Epidermal melanocyte (primary cell): ENCODE measurements around the gene ABO.
"Not testable (repeated sequence)": the region's sequence is repeated elsewhere in the genome, so short reads cannot be mapped to it uniquely, and the experiment has no call there.

Experiments used
- DNase-seq: peaks from one replicate; pipeline ENCODE4 v3.0.0; 2011; ENCODE audit warnings: low spot score; ENCODE audit not compliant: insufficient read length

ABO gene

GRCh38 chr9:133290751-133291302, 15.8 kb upstream of the ABO start:
- no peak for DNase-seq

- no peak for DNase-seq
Measured at GRCh38 chr9:133286523-133286922, 11.5 kb upstream of the ABO start.

- DNase-seq = no peak
Measured at GRCh38 chr9:133285252-133285775, 10.3 kb upstream of the ABO start.

- DNase-seq = no peak
Measured at GRCh38 chr9:133284362-133284761, 9.4 kb upstream of the ABO start.

- not testable (repeated sequence) for DNase-seq
Measured at GRCh38 chr9:133283255-133284032, 8.4 kb upstream of the ABO start.

- no peak for DNase-seq
Measured at GRCh38 chr9:133282464-133283238, 7.7 kb upstream of the ABO start.

- DNase-seq = no peak
Measured at GRCh38 chr9:133280392-133280791, 5.4 kb upstream of the ABO start.

GRCh38 chr9:133278161-133279114, 3.4 kb upstream of the ABO start:
- DNase-seq = no peak

- no peak for DNase-seq
Measured at GRCh38 chr9:133277467-133277866, 2.5 kb upstream of the ABO start.

GRCh38 chr9:133276923-133277322, 1.9 kb upstream of the ABO start:
- DNase-seq = no peak

- DNase-seq = no peak
Measured at GRCh38 chr9:133276001-133276884, 1.2 kb upstream of the ABO start.

- no peak for DNase-seq
Measured at GRCh38 chr9:133274236-133275104, 531 bp downstream of the ABO start.

- no peak for DNase-seq
Measured at GRCh38 chr9:133273819-133274218, 1.2 kb downstream of the ABO start.

GRCh38 chr9:133273098-133273497, 1.9 kb downstream of the ABO start:
- DNase-seq = no peak

- DNase-seq = no peak
Measured at GRCh38 chr9:133269537-133270362, 5.3 kb downstream of the ABO start.

GRCh38 chr9:133269136-133269535, 5.9 kb downstream of the ABO start:
- DNase-seq = not testable (repeated sequence)

- DNase-seq = no peak
Measured at GRCh38 chr9:133268335-133269056, 6.5 kb downstream of the ABO start.
